Caco-2 (cell line): Measurements from ENCODE around the gene NEGR1. TPM values are rescaled to one million over a fixed set of nuclear protein-coding genes. Genes with fewer than 3 reads are reported as not detected.

Source experiments
- Bru-seq: library from RNA; stranded (reverse); fragments of 400-500 nt; gene quantifications from one replicate; lab custom pipeline; 2021; lab: Mats Ljungman, UMichigan
- BruChase-seq, 2 experiments: library from RNA; stranded (reverse); fragments of 400-500 nt; gene quantifications; one replicate each; lab custom pipeline; 2021; lab: Mats Ljungman, UMichigan
- BruUV-seq: library from RNA; stranded (reverse); fragments of 400-500 nt; replicated peaks from 2 replicates; lab custom pipeline; 2021; lab: Mats Ljungman, UMichigan
- CTCF ChIA-PET: fragments of 300-600 bp; sonication (Branson Sonifier 250); formaldehyde crosslinking; loops from one replicate; lab custom pipeline; 2022; ENCODE audit warnings: antibody characterized with exemption; lab: Charles Lee
- POLR2A ChIA-PET: fragments of 300-600 bp; sonication (Branson Sonifier 250); formaldehyde crosslinking; loops from one replicate; lab custom pipeline; 2022; ENCODE audit warnings: antibody characterized with exemption; lab: Charles Lee
- DNase-seq, 2 experiments: peaks; one replicate each; pipeline versions ENCODE4 v3.0.0 to v3.0.0-alpha.2; 2020 to 2022
- H3K27me3 ChIP-seq: replicated peaks from 2 replicates; pipeline ENCODE4 v1.6.0; 2011; ENCODE audit warnings: low read length; ENCODE audit not compliant: control insufficient read depth, insufficient read depth
- H3K36me3 ChIP-seq: 2 replicates; pipeline ENCODE4 v1.5.1; 2011; ENCODE audit warnings: low read length; ENCODE audit not compliant: control insufficient read depth, insufficient read depth
- H3K4me1 ChIP-seq: fragments of 250-450 bp; sonication (Bioruptor Pico); 2 replicates; pipeline ENCODE4 v1.5.1; 2020; ENCODE audit warnings: mild to moderate bottlenecking
- H3K4me3 ChIP-seq: 2 replicates; pipeline ENCODE4 v1.5.1; 2011; ENCODE audit warnings: low read depth, mild to moderate bottlenecking, control low read depth, low read length
- H3K9me3 ChIP-seq: fragments of 250-450 bp; sonication (Bioruptor Pico); 2 replicates; pipeline ENCODE4 v1.5.1; 2020; ENCODE audit warnings: mild to moderate bottlenecking, moderate library complexity
- H3K27ac Mint-ChIP-seq: one replicate; pipeline ENCODE4 v1.8.0; 2022; ENCODE audit warnings: mixed read lengths; ENCODE audit not compliant: unreplicated experiment
- H3K27me3 Mint-ChIP-seq: one replicate; pipeline ENCODE4 v1.8.0; 2022; ENCODE audit warnings: mixed read lengths; ENCODE audit not compliant: insufficient read depth, unreplicated experiment
- H3K36me3 Mint-ChIP-seq: one replicate; pipeline ENCODE4 v1.8.0; 2022; ENCODE audit warnings: mild to moderate bottlenecking, mixed read lengths; ENCODE audit not compliant: insufficient read depth, unreplicated experiment
- H3K4me1 Mint-ChIP-seq: one replicate; pipeline ENCODE4 v1.8.0; 2022; ENCODE audit warnings: low read depth, mixed read lengths; ENCODE audit not compliant: unreplicated experiment
- H3K4me3 Mint-ChIP-seq: one replicate; pipeline ENCODE4 v1.8.0; 2022; ENCODE audit warnings: mild to moderate bottlenecking, moderate library complexity, mixed read lengths; ENCODE audit not compliant: unreplicated experiment
- H3K9me3 Mint-ChIP-seq: one replicate; pipeline ENCODE4 v1.8.0; 2022; ENCODE audit warnings: mixed read lengths; ENCODE audit not compliant: unreplicated experiment
- CTCF ChIP-seq, 2 experiments: fragments of 200-600 bp in 1 of 2; IDR thresholded peaks; 1 replicate in 1 of 2; 2 replicates in 1 of 2; pipeline versions ENCODE4 v1.5.1 to v1.8.0; 2011 to 2022; ENCODE audit warnings: antibody characterized with exemption in 1 of 2, control low read depth in 1 of 2, inconsistent platforms in 1 of 2, low read depth in 1 of 2, low read length in 1 of 2, mild to moderate bottlenecking in 1 of 2, moderate library complexity in 1 of 2; ENCODE audit not compliant: insufficient read depth in 1 of 2, severe bottlenecking in 1 of 2, unreplicated experiment in 1 of 2
- intact Hi-C: fragments of 100-400 bp; cut with micrococcal nuclease; formaldehyde crosslinking; loops from one replicate; pipeline ENCODE4 v1.10.0; 2022; ENCODE audit not compliant: unreplicated experiment
- long read RNA-seq: library from polyadenylated mRNA; stranded (forward); transcript quantifications from one replicate; pipeline ENCODE4 v2.0.0, GENCODE V29; 2022
- total RNA-seq: library from RNA; stranded (reverse); gene quantifications from 2 replicates; pipeline ENCODE4 v1.2.3, GENCODE V29; 2022

NEGR1 gene
- total RNA-seq (0.05 TPM in 1 of 2 replicates, not detected in the other), Bru-seq, nascent RNA (percentile 8 among the genes with signal in this experiment), BruChase-seq, experiment 1, labeled RNA remaining after a 2-hour chase (percentile 6 among the genes with signal in this experiment), BruChase-seq, experiment 2, labeled RNA remaining after a 6-hour chase (percentile 5 among the genes with signal in this experiment)
- long read RNA-seq, result 0 reads

GRCh38 chr1:72282271-72283021 lies at the start of gene NEGR1:
Gene NEGR1, minus strand, starts transcription at chr1:72282539.
- no peaks in the 10 kb centered on the region for H3K36me3 ChIP-seq
- POLR2A ChIA-PET, result no interaction called here

GRCh38 chr1:72326494-72326893 lies 44.2 kb upstream of the NEGR1 start:
- ChIA-PET POLR2A (no interaction called here), CTCF (no interaction called here)
- no peak for TF ChIP-seq CTCF (IDR thresholded peaks at IDR 0.05; ENCODE audit: insufficient read depth in 1 of 2, low read depth in 1 of 2, low read length in 1 of 2, severe bottlenecking in 1 of 2, unreplicated experiment in 1 of 2)

More at GRCh38 chr1:72282271-72283021, at the start of gene NEGR1:
- H3K4me1 ChIP-seq, result no peaks in the 10 kb centered on the region
- Mint-ChIP-seq H3K9me3 (no peaks in the 10 kb centered on the region), H3K4me1 (no peaks in the 10 kb centered on the region), H3K27me3 (peaks cover 10% of the 10 kb centered on the region), H3K4me3 (no peak within 1 kb of the TSS), H3K27ac (no peak within 1 kb of the TSS), H3K36me3 (no peaks in the 10 kb centered on the region)
- H3K9me3 ChIP-seq, result no peaks in the 10 kb centered on the region
- DNase-seq, result peak; percentile 54 to 69
- CTCF ChIA-PET, result no interaction called here
- BruUV-seq, result no TSS peak
- H3K4me3 ChIP-seq, result peak within 1 kb of the TSS; percentile 43
- no peaks in the 10 kb centered on the region; the same call in 1 of the 2 replicates for H3K27me3 ChIP-seq
- no peak for TF ChIP-seq CTCF (IDR thresholded peaks at IDR 0.05; ENCODE audit: insufficient read depth in 1 of 2, low read depth in 1 of 2, low read length in 1 of 2, severe bottlenecking in 1 of 2, unreplicated experiment in 1 of 2)
- intact Hi-C loops, result loop anchor here (5.0 kb wide), 2 partner anchors 75 to 95 kb away; no protein-coding TSS in a partner anchor

GRCh38 chr1:72324451-72324850 lies 42.1 kb upstream of the NEGR1 start:
- no peaks in the 10 kb centered on the region for H3K27me3 Mint-ChIP-seq
- Histone ChIP-seq H3K27me3 (no peaks in the 10 kb centered on the region), H3K36me3 (no peaks in the 10 kb centered on the region), H3K4me1 (no peaks in the 10 kb centered on the region), H3K9me3 (no peaks in the 10 kb centered on the region), H3K4me3 (no peak overlapping the region)
- BruUV-seq, result no TSS peak
- TF ChIP-seq CTCF (IDR thresholded peaks at IDR 0.05; ENCODE audit: insufficient read depth in 1 of 2, low read depth in 1 of 2, low read length in 1 of 2, severe bottlenecking in 1 of 2, unreplicated experiment in 1 of 2), result no peak
- H3K4me3 Mint-ChIP-seq, result no peak overlapping the region
- H3K27ac Mint-ChIP-seq, result no peak overlapping the region
- no peaks in the 10 kb centered on the region for H3K9me3 Mint-ChIP-seq
- no peaks in the 10 kb centered on the region for H3K36me3 Mint-ChIP-seq
- ChIA-PET CTCF (no interaction called here), POLR2A (no interaction called here)
- DNase-seq, result no peak
- intact Hi-C loops, result no loop called here
- H3K4me1 Mint-ChIP-seq, result no peaks in the 10 kb centered on the region

More at GRCh38 chr1:72326494-72326893, 44.2 kb upstream of the NEGR1 start:
- no peak overlapping the region for H3K27ac Mint-ChIP-seq
- intact Hi-C loops, result no loop called here
- H3K4me3 Mint-ChIP-seq, result no peak overlapping the region
- no peaks in the 10 kb centered on the region for H3K27me3 Mint-ChIP-seq
- Histone ChIP-seq H3K27me3 (no peaks in the 10 kb centered on the region), H3K9me3 (no peaks in the 10 kb centered on the region), H3K36me3 (no peaks in the 10 kb centered on the region), H3K4me1 (no peaks in the 10 kb centered on the region), H3K4me3 (no peak overlapping the region)
- DNase-seq, result no peak
- no peaks in the 10 kb centered on the region for H3K9me3 Mint-ChIP-seq
- H3K36me3 Mint-ChIP-seq, result no peaks in the 10 kb centered on the region
- BruUV-seq, result no TSS peak
- H3K4me1 Mint-ChIP-seq, result no peaks in the 10 kb centered on the region
